ENCODE results near the gene FOS.

The FOS gene

GRCh38 chr14:75315144-75315543 is 36.5 kb downstream of the FOS start:
- peaks cover 12 to 14% of the 10 kb centered on the region in 2 donors for H3K4me1 ChIP-seq (ENCODE audit: control insufficient read depth in 1 of 2, insufficient read depth in 2 of 2, low read length in 2 of 2)
- H3K27me3 ChIP-seq (ENCODE audit: control insufficient read depth in 1 of 2, insufficient read depth in 2 of 2, low read length in 2 of 2) = no peaks in the 10 kb centered on the region
- no peak overlapping the region for H3K4me3 ChIP-seq (ENCODE audit: low read depth in 1 of 2, low read length in 2 of 2)
- no peaks in the 10 kb centered on the region for H3K9me3 ChIP-seq (ENCODE audit: control insufficient read depth in 1 of 2, low read length in 2 of 2)
- no peak overlapping the region for H3K9ac ChIP-seq (ENCODE audit: low read depth in 1 of 2, low read length in 2 of 2)
- no peak overlapping the region for H3K27ac ChIP-seq (ENCODE audit: low read depth, low read length)
- no peaks in the 10 kb centered on the region for H3K36me3 ChIP-seq (ENCODE audit: control insufficient read depth in 1 of 2, insufficient read depth in 2 of 2, low read length in 2 of 2)

DNA sequence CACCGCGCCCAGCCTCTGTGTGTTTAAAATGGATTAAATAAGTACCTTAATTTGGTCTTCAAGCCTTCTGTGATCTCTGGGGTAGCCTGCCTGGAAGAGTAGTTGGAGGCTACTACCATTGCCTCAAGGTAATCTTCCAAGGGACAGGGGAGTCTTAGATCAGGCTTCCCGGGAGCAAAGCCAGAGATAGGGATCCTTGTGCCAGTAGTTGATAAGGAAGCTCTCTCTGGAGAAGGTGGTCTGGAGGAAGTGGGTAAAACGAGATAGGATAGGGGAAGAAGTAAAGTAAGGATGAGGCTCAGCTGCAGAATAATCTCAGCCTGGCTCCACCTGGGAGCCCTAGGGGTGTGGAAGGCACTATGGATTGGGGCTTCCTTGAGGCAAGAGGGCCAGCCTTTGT is 38.5 kb downstream of the FOS start:
- Histone ChIP-seq H3K4me1 (ENCODE audit: control insufficient read depth in 1 of 2, insufficient read depth in 2 of 2, low read length in 2 of 2) (peaks cover 9 to 14% of the 10 kb centered on the region in 2 donors), H3K27ac (ENCODE audit: low read depth, low read length) (no peak overlapping the region), H3K4me3 (ENCODE audit: low read depth in 1 of 2, low read length in 2 of 2) (no peak overlapping the region), H3K27me3 (ENCODE audit: control insufficient read depth in 1 of 2, insufficient read depth in 2 of 2, low read length in 2 of 2) (no peaks in the 10 kb centered on the region), H3K36me3 (ENCODE audit: control insufficient read depth in 1 of 2, insufficient read depth in 2 of 2, low read length in 2 of 2) (no peaks in the 10 kb centered on the region), H3K9me3 (ENCODE audit: control insufficient read depth in 1 of 2, low read length in 2 of 2) (no peaks in the 10 kb centered on the region), H3K9ac (ENCODE audit: low read depth in 1 of 2, low read length in 2 of 2) (no peak overlapping the region)

- Histone ChIP-seq H3K27ac (ENCODE audit: low read depth, low read length) (no peak overlapping the region), H3K9me3 (ENCODE audit: control insufficient read depth in 1 of 2, low read length in 2 of 2) (no peaks in the 10 kb centered on the region), H3K4me3 (ENCODE audit: low read depth in 1 of 2, low read length in 2 of 2) (no peak overlapping the region), H3K9ac (ENCODE audit: low read depth in 1 of 2, low read length in 2 of 2) (no peak overlapping the region), H3K27me3 (ENCODE audit: control insufficient read depth in 1 of 2, insufficient read depth in 2 of 2, low read length in 2 of 2) (no peaks in the 10 kb centered on the region), H3K4me1 (ENCODE audit: control insufficient read depth in 1 of 2, insufficient read depth in 2 of 2, low read length in 2 of 2) (peaks cover 9 to 14% of the 10 kb centered on the region in 2 donors), H3K36me3 (ENCODE audit: control insufficient read depth in 1 of 2, insufficient read depth in 2 of 2, low read length in 2 of 2) (no peaks in the 10 kb centered on the region)
Observed at GRCh38 chr14:75318353-75318752, 39.7 kb downstream of the FOS start.

DNA sequence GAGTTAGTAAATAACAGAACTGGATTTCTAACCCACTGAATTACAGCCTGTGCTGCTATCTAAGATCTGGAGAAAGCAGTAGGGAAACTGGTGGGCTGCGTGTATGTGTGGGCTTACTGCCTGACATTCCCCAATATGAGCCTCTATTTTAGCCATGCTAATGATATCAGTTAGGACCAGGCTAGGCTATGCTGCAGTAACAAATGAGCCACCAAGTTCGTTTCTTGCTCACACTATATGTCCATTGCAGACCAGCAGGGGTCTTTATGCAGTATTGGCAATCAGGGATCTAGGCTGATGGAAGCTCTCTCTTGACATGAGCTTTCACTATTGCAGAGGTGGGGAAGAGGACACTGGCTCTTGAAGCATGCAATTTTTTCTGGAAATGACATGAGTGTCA is 40.4 kb downstream of the FOS start:
- no peak overlapping the region for H3K9ac ChIP-seq (ENCODE audit: low read depth in 1 of 2, low read length in 2 of 2)
- H3K9me3 ChIP-seq (ENCODE audit: control insufficient read depth in 1 of 2, low read length in 2 of 2) = no peaks in the 10 kb centered on the region
- no peak overlapping the region for H3K27ac ChIP-seq (ENCODE audit: low read depth, low read length)
- no peak overlapping the region for H3K4me3 ChIP-seq (ENCODE audit: low read depth in 1 of 2, low read length in 2 of 2)
- no peaks in the 10 kb centered on the region for H3K27me3 ChIP-seq (ENCODE audit: control insufficient read depth in 1 of 2, insufficient read depth in 2 of 2, low read length in 2 of 2)
- H3K4me1 ChIP-seq (ENCODE audit: control insufficient read depth in 1 of 2, insufficient read depth in 2 of 2, low read length in 2 of 2) = peaks cover 9 to 14% of the 10 kb centered on the region in 2 donors
- H3K36me3 ChIP-seq (ENCODE audit: control insufficient read depth in 1 of 2, insufficient read depth in 2 of 2, low read length in 2 of 2) = no peaks in the 10 kb centered on the region

DNA sequence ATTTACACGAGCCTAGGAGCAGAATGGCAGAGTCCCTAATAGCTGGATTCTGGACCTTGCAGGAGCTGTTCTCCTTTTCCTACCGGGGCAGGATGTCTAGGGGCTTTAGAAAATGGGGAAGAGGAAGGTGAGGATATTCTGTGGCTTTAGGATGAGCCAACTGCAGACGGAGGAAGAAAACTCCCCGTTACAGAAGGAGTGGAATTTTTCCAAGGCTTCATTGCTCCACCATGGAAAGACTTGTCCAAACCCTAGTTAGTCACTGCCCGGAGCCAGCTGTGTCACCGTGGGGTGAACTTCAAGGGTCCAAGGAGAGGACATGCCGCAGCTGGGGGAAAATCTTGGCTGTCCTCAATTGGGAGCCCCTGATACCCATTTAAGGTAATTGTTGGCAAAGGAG is 41.6 kb downstream of the FOS start:
- Histone ChIP-seq H3K4me3 (ENCODE audit: low read depth in 1 of 2, low read length in 2 of 2) (no peak overlapping the region), H3K9ac (ENCODE audit: low read depth in 1 of 2, low read length in 2 of 2) (no peak overlapping the region), H3K4me1 (ENCODE audit: control insufficient read depth in 1 of 2, insufficient read depth in 2 of 2, low read length in 2 of 2) (peaks cover 5 to 10% of the 10 kb centered on the region in 2 donors), H3K9me3 (ENCODE audit: control insufficient read depth in 1 of 2, low read length in 2 of 2) (no peaks in the 10 kb centered on the region), H3K36me3 (ENCODE audit: control insufficient read depth in 1 of 2, insufficient read depth in 2 of 2, low read length in 2 of 2) (no peaks in the 10 kb centered on the region), H3K27me3 (ENCODE audit: control insufficient read depth in 1 of 2, insufficient read depth in 2 of 2, low read length in 2 of 2) (no peaks in the 10 kb centered on the region), H3K27ac (ENCODE audit: low read depth, low read length) (no peak overlapping the region)

GRCh38 chr14:75322746-75323145 is 44.1 kb downstream of the FOS start:
- Histone ChIP-seq H3K4me3 (ENCODE audit: low read depth in 1 of 2, low read length in 2 of 2) (no peak overlapping the region), H3K4me1 (ENCODE audit: control insufficient read depth in 1 of 2, insufficient read depth in 2 of 2, low read length in 2 of 2) (peaks cover 0 to 5% of the 10 kb centered on the region in 2 donors), H3K9ac (ENCODE audit: low read depth in 1 of 2, low read length in 2 of 2) (no peak overlapping the region), H3K27me3 (ENCODE audit: control insufficient read depth in 1 of 2, insufficient read depth in 2 of 2, low read length in 2 of 2) (no peaks in the 10 kb centered on the region), H3K9me3 (ENCODE audit: control insufficient read depth in 1 of 2, low read length in 2 of 2) (no peaks in the 10 kb centered on the region), H3K27ac (ENCODE audit: low read depth, low read length) (no peak overlapping the region), H3K36me3 (ENCODE audit: control insufficient read depth in 1 of 2, insufficient read depth in 2 of 2, low read length in 2 of 2) (no peaks in the 10 kb centered on the region)

GRCh38 chr14:75323571-75323970 is 44.9 kb downstream of the FOS start:
- H3K27ac ChIP-seq (ENCODE audit: low read depth, low read length) = no peak overlapping the region
- no peaks in the 10 kb centered on the region for H3K36me3 ChIP-seq (ENCODE audit: control insufficient read depth in 1 of 2, insufficient read depth in 2 of 2, low read length in 2 of 2)
- no peak overlapping the region for H3K4me3 ChIP-seq (ENCODE audit: low read depth in 1 of 2, low read length in 2 of 2)
- H3K27me3 ChIP-seq (ENCODE audit: control insufficient read depth in 1 of 2, insufficient read depth in 2 of 2, low read length in 2 of 2) = no peaks in the 10 kb centered on the region
- no peaks in the 10 kb centered on the region for H3K4me1 ChIP-seq (ENCODE audit: control insufficient read depth in 1 of 2, insufficient read depth in 2 of 2, low read length in 2 of 2)
- no peak overlapping the region for H3K9ac ChIP-seq (ENCODE audit: low read depth in 1 of 2, low read length in 2 of 2)
- H3K9me3 ChIP-seq (ENCODE audit: control insufficient read depth in 1 of 2, low read length in 2 of 2) = no peaks in the 10 kb centered on the region

DNA sequence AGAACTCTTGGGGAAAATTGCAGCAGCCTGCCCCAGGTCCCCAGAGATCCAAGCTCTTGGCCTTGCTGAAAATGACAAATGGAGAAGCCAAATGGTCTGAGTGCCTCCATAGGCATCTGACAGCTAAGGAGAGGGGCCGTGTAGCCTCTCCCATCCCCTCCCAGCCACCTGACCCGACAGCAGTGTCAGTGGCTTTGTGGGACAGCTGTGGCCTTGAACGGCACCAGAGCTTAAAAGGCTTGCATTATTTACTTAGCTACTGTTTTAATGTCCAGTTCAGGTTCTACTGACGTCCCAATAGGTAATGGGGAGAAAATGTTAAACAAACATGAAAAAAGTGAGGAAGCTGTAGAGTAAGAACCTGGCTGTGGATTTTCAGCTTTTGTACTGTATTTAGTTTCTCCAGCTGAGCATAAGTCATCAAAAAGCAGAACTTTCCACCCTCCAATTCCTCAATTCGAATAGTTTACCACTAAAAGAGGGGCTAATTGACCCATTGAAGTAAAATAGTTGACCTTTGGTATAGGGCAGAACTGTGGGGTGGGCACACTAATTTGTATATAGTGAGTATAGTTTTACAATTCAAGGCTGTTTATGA is 50.0 kb downstream of the FOS start:
- Histone ChIP-seq H3K27ac (ENCODE audit: low read depth, low read length) (no peak overlapping the region), H3K9me3 (ENCODE audit: control insufficient read depth in 1 of 2, low read length in 2 of 2) (no peaks in the 10 kb centered on the region), H3K4me1 (ENCODE audit: control insufficient read depth in 1 of 2, insufficient read depth in 2 of 2, low read length in 2 of 2) (no peaks in the 10 kb centered on the region), H3K4me3 (ENCODE audit: low read depth in 1 of 2, low read length in 2 of 2) (no peak overlapping the region), H3K36me3 (ENCODE audit: control insufficient read depth in 1 of 2, insufficient read depth in 2 of 2, low read length in 2 of 2) (no peaks in the 10 kb centered on the region), H3K27me3 (ENCODE audit: control insufficient read depth in 1 of 2, insufficient read depth in 2 of 2, low read length in 2 of 2) (no peaks in the 10 kb centered on the region), H3K9ac (ENCODE audit: low read depth in 1 of 2, low read length in 2 of 2) (no peak overlapping the region)

DNA sequence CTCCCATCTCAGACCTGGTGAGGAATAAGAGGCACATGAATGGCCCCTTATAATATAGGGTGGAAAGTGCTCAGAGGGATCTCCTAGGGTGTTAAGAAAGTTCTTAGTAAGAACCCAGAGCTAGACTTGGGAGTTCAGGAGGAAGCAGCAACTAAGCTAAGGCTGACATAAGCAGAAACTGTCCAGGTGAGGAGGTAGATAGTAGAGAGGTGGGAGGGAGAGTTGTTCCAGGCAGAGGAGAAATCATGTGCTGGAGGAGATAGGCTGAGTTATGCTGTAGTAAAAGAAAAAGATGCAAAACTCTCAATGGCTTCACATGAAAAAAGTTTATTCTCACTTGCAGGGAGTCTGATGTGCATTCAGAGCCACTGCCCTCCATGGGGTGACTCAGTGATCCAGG is 50.7 kb downstream of the FOS start:
- no peak overlapping the region for H3K9ac ChIP-seq (ENCODE audit: low read depth in 1 of 2, low read length in 2 of 2)
- no peaks in the 10 kb centered on the region for H3K9me3 ChIP-seq (ENCODE audit: control insufficient read depth in 1 of 2, low read length in 2 of 2)
- no peak overlapping the region for H3K27ac ChIP-seq (ENCODE audit: low read depth, low read length)
- H3K36me3 ChIP-seq (ENCODE audit: control insufficient read depth in 1 of 2, insufficient read depth in 2 of 2, low read length in 2 of 2) = no peaks in the 10 kb centered on the region
- H3K4me1 ChIP-seq (ENCODE audit: control insufficient read depth in 1 of 2, insufficient read depth in 2 of 2, low read length in 2 of 2) = peaks cover 0 to 2% of the 10 kb centered on the region in 2 donors
- H3K27me3 ChIP-seq (ENCODE audit: control insufficient read depth in 1 of 2, insufficient read depth in 2 of 2, low read length in 2 of 2) = no peaks in the 10 kb centered on the region
- H3K4me3 ChIP-seq (ENCODE audit: low read depth in 1 of 2, low read length in 2 of 2) = no peak overlapping the region

DNA sequence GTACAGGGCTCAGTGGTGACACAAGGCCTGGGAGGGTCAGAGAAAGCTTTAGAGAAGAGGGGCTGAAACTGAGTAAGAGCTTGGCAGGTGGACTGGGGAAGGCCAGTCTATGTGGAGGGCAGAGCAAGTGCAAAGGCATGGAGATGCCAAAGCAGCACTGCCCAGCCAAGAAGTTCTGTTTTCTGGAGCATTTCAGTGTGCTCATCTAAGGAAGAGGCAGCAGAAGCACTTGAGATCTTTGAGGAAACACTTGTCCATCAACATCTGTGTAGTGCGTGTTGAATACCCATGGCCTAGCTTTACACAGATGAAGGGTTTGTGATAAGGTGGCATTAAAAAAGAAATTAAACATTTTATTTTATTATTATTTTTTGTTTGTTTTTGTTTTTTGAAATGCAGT is 52.8 kb downstream of the FOS start:
- H3K9ac ChIP-seq (ENCODE audit: low read depth in 1 of 2, low read length in 2 of 2) = no peak overlapping the region
- no peaks in the 10 kb centered on the region for H3K27me3 ChIP-seq (ENCODE audit: control insufficient read depth in 1 of 2, insufficient read depth in 2 of 2, low read length in 2 of 2)
- peaks cover 0 to 4% of the 10 kb centered on the region in 2 donors for H3K4me1 ChIP-seq (ENCODE audit: control insufficient read depth in 1 of 2, insufficient read depth in 2 of 2, low read length in 2 of 2)
- H3K4me3 ChIP-seq (ENCODE audit: low read depth in 1 of 2, low read length in 2 of 2) = no peak overlapping the region
- H3K36me3 ChIP-seq (ENCODE audit: control insufficient read depth in 1 of 2, insufficient read depth in 2 of 2, low read length in 2 of 2) = no peaks in the 10 kb centered on the region
- H3K27ac ChIP-seq (ENCODE audit: low read depth, low read length) = no peak overlapping the region
- no peaks in the 10 kb centered on the region for H3K9me3 ChIP-seq (ENCODE audit: control insufficient read depth in 1 of 2, low read length in 2 of 2)
